Ishikawa (cell line): Measurements from ENCODE around the gene REXO1.

Experiments used
- CEBPB ChIP-seq: IDR thresholded peaks from 2 replicates; pipeline ENCODE4 v1.6.1; 2012
- EGR1 ChIP-seq: IDR thresholded peaks from 2 replicates; pipeline ENCODE4 v1.6.1; 2012
- NFIC ChIP-seq: IDR thresholded peaks from 2 replicates; pipeline ENCODE4 v1.6.1; 2012
- RAD21 ChIP-seq: IDR thresholded peaks from 2 replicates; pipeline ENCODE4 v1.6.1; 2012; ENCODE audit warnings: low read depth
- REST ChIP-seq: IDR thresholded peaks from 2 replicates; pipeline ENCODE4 v1.6.1; 2012; ENCODE audit warnings: low read depth, mild to moderate bottlenecking
- TAF1 ChIP-seq: IDR thresholded peaks from 2 replicates; pipeline ENCODE4 v1.6.1; 2012; ENCODE audit warnings: low read depth, mild to moderate bottlenecking
- TEAD4 ChIP-seq: IDR thresholded peaks from 2 replicates; pipeline ENCODE4 v1.6.1; 2012
- YY1 ChIP-seq: IDR thresholded peaks from 2 replicates; pipeline ENCODE4 v1.6.1; 2012; ENCODE audit warnings: low read depth
- TF ChIP-seq, protein P1 (sequence below): IDR thresholded peaks from 2 replicates; pipeline ENCODE4 v1.6.1; 2012

GRCh38 chr19:1794424-1795172 lies 53.7 kb downstream of the REXO1 start:
- TF ChIP-seq EGR1 (no peak), NFIC (no peak), CEBPB (no peak), TEAD4 (no peak), REST (no peak), YY1 (no peak), TAF1 (no peak), RAD21 (no peak)
- TF ChIP-seq, protein P1, sequence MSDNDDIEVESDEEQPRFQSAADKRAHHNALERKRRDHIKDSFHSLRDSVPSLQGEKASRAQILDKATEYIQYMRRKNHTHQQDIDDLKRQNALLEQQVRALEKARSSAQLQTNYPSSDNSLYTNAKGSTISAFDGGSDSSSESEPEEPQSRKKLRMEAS = no peak
